NCI-H345 treated with DMSO at 0.1 percent for 48 hours (cell line): ENCODE data around the gene NEK5.

Experiments used
- DNase-seq: peaks from one replicate; lab custom pipeline; 2025; ENCODE audit not compliant: unreplicated experiment; lab: John Stamatoyannopoulos, UW

NEK5 gene

DNA sequence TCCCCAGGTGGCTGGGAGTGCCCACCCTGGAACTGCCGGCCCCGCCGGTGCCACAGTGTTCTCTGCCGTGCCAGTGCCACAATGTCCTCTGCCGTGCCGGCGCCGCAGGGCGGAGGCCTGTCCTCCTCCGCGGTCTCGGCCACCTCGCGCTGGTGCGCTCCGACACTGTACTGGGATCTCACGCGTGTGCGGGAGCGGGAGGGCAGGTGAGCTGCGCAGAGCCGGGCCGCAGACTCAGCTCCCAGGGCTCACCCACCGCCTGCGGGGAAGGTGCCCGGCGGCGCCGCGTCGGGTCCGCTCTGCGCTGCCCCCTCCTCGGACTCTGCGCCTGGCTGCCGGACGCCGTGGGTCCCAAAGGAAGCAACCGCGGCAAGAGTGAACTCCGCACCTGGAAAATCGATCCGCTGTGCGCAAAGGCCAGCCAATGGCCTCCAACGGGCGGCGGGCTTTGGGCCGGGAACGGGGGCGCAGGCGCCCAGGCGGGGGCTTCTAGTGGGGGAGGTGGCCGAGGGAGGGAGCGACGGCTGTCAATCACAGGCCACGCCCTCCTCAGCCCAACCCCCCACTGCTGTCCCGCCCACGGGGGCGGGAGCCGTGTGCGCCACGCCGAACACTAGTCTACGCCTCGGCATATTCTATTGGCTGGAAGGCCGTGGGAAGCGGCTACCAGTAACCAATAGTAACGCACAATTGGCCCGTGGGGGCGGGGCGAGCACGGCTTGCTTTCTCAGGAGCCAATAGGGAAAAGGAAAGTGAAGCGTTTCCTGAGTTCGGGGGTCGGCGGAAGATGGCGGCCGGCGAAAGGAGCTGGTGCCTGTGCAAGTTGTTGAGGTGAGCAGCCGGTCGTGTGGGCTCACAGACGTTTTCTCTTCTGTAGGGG is 117.0 kb downstream of the NEK5 start, which contains the start of gene ALG11:
ALG11 (plus strand) TSS at position 767 of the 880 bp plus-strand sequence; CDS start at position 788, 21 bp downstream.
- peak; percentile 78 for DNase-seq

GRCh38 chr13:52010890-52011631 is 117.8 kb downstream of the NEK5 start, which contains the start of gene ATP7B:
Gene ATP7B, minus strand, starts transcription at chr13:52011450. Its CDS starts 113 bp downstream, at chr13:52011337.
- no peak for DNase-seq

GRCh38 chr13:52009946-52010345 is 118.9 kb downstream of the NEK5 start:
- no peak for DNase-seq

GRCh38 chr13:52006523-52007245 is 122.2 kb downstream of the NEK5 start:
- no peak for DNase-seq

DNA sequence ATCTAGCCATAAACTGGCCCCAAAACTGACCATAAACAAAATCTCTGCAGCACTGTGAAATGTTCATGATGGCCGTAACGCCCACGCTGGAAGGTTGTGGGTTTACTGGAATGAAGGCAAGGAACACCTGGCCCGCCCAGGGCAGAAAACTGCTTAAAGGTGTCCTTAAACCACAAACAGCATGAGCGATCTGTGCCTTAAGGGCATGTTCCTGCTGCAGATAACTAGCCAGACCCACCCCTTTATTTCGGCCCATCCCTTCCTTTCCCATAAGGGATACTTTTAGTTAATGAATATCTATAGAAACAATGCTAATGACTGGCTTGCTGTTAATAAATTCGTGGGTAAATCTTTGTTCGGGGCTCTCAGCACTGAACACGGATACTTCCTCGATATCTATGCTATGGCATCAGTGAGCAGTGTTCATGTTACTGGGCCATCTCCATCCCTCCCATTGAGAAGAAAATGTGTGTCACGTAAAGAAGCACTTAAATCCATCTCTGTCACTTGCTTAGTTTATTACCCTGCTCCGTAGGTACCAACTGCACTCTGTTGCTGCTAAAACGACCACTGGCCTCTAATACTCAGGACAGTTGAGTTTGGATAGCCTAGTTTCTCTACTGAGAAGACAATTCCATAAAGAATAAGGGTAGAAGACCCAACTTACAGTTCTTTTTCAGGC is 122.9 kb downstream of the NEK5 start:
- no peak for DNase-seq

- DNase-seq: no peak
Observed at GRCh38 chr13:52004511-52005170, 124.2 kb downstream of the NEK5 start.

GRCh38 chr13:52003541-52003940 is 125.3 kb downstream of the NEK5 start:
- DNase-seq: no peak

DNA sequence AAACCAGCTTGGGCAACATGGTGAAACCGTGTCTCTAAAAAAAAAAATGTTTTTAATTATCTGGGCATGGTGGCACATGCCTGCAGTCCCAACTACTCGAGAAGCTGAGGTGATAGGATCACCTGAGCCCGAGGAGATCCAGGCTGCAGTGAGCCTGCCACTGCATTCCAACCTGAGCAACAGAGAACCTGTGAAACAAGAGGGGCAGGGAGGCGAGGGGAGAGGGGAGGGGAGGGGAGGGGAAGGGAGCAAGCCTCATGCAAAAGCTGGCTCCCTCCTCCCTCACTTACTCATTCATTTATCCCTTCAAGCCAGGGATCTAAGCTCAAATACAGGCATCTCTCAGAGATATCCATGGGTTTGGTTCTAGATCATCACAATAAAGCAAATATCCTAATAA is 126.5 kb downstream of the NEK5 start:
- no peak for DNase-seq

DNA sequence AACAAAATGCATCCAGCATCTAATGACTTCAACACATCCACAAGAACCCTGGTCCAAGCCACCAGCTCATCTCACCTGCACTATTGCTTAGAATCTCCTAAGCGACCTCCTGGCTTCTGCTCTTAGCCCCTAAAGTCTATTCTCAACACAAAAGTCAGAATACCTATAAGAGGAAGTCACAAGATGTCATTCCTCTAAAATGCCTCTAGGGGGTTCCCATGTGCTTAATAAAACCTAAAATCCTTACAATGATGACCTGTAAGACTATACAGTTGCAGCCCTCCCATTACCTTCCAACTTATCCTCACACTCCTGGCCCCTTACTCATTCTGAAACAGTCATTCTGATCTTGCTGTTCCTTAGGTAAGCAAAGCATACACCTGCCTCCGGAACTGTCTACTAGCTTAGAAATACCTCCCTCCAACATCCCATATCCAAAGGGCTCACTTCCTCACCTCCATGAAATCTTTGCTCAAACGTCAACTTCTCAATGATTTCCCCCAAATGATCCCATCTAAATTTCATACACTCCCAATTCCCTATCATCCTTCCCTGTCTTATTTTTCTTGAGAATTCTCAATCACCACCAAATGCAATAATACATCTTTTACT is 127.6 kb downstream of the NEK5 start:
- DNase-seq: peak; percentile 19

- DNase-seq: no peak
Observed at GRCh38 chr13:51999921-52000320, 129.0 kb downstream of the NEK5 start.

- DNase-seq: no peak
Observed at GRCh38 chr13:51999510-51999911, 129.4 kb downstream of the NEK5 start.

DNA sequence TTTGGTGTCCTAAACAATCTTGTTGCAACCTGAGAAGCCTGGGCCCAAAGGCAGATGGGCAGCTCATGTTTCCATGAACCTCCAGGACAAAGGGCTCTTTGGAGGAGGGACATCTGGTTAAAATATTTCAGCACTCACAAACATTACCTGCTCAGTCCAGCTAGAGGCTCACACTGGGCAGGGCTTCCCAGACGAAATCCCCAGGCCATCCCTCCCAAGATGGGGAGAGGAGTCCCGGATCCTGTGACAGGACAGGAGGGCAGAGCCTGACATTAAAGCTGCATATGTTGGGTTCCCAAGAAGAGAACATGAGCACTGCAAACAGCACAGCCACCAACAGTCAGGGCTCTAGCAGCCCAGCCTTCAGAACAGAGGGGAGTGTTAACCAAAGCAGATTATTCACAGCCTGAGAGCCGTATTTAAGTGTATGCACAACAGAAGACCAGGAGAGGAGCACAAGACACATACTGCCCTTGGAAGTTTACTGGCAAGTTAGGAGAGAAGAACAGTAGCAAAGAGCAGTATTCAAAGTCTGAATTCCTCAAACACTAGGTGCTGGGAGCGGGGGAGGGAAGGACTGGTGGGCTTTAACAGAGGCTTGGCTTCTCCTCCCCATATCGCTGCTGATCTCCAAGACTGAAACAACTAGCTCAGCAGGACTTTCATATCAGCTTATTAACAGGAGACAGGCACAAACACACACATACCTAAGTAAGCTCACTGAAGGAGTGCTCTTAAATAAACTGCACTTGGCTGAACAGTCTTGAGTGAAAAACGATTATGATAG is 130.0 kb downstream of the NEK5 start:
- DNase-seq: no peak

DNA sequence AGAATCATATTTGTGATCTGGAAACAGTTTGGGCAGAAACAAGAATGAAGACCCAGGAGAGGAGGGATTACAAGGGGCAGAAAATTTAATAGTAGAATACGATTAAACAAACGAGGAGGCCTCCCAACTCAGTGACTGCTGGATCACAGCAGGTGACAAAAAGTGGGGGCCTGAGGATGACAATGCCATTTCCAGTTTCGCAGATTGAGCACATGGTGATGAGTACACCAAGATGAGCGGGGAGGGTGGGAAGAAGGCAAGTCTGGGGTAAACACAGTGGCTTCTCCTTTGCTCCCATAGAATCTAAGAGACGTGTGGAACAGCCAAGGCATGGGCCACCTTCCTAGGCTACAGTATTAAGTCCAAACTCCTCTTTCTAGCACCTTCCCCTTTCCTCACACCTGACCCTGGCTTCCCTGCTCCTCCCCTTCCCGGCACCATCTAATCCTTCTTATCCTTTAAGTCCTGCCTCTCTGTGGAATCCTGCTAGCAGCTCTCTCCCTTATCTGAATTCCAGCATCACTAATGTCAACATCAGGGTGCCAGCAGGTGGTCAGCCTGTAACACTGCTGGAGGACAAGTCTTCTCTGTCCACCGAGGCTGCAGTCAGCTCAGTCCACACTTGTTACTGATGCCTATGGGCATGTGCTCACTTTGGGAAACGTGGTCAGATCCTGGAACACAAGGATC is 131.1 kb downstream of the NEK5 start:
- DNase-seq: no peak

- DNase-seq: no peak
Observed at GRCh38 chr13:51997186-51997585, 131.7 kb downstream of the NEK5 start.

DNA sequence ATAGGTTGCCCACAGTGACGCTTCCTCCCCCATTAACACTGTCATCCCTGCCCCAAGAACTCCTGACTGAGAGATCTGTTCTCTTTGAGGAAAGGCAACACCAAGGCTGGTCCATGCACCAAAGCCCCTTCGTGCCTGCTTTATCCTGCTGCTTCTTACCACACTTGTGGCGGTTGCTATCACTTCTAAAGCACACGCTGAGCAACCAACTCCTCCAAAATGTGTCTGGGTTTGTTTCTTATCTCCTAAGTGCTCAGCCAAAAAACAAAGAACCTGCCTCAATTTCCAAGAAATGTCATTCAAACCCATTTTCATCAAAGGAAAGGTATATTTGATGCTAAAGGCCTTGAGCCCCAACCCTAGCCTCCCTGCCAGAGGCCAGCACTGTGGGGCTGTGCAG is 132.2 kb downstream of the NEK5 start:
- DNase-seq: no peak

GRCh38 chr13:51995677-51996551 is 133.0 kb downstream of the NEK5 start:
- no peak for DNase-seq

DNA sequence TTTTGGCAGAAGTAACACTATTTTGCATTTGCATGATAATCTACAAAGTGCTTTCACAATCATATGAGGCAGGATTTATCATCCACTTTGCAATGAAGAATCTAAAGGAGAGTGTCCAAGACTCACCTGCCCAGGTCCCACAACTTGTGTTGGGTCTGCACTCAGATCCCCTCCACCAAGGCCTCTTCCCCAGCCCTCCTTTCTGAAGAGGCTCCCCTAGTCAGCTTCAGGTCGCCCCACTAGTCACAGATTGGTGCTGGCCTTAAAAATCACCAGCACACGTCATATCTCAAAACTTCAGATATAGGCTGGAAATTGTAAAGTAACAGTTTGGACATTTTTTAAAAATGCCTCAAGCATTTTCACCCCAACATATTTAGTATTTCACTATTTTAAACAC is 135.2 kb downstream of the NEK5 start:
- no peak for DNase-seq
